IPS-NIHi7 (cell line): ENCODE results near the gene GALNT17.
A peak's percentile ranks its signal among the peaks of the same experiment; 100 is the strongest.
"Not testable (repeated sequence)": the region's sequence is repeated elsewhere in the genome, so short reads cannot be mapped to it uniquely, and the experiment has no call there.

ENCODE experiments used
- DNase-seq: peaks from one replicate; pipeline ENCODE4 v3.0.0; 2012; ENCODE audit warnings: mixed read lengths; ENCODE audit errors: extremely low spot score

Gene GALNT17

GRCh38 chr7:71235253-71235652 is 103.3 kb downstream of the GALNT17 start:
- no peak for DNase-seq

- DNase-seq = no peak
These were observed 104.5 kb downstream of the GALNT17 start for GRCh38 chr7:71236230-71237105.

- DNase-seq = peak; percentile 35
These were observed 106.0 kb downstream of the GALNT17 start for GRCh38 chr7:71237945-71238344.

- DNase-seq = no peak
These were observed 106.8 kb downstream of the GALNT17 start for GRCh38 chr7:71238581-71239295.

- DNase-seq = no peak
These were observed 107.8 kb downstream of the GALNT17 start for GRCh38 chr7:71239586-71240268.

GRCh38 chr7:71243736-71244410 is 111.9 kb downstream of the GALNT17 start:
- no peak for DNase-seq

GRCh38 chr7:71245038-71245437 is 113.1 kb downstream of the GALNT17 start:
- DNase-seq = no peak

GRCh38 chr7:71251706-71252105 is 119.8 kb downstream of the GALNT17 start:
- DNase-seq = no peak

GRCh38 chr7:71254751-71255150 is 122.8 kb downstream of the GALNT17 start:
- no peak for DNase-seq

- no peak for DNase-seq
These were observed 123.7 kb downstream of the GALNT17 start for GRCh38 chr7:71255537-71256178.

GRCh38 chr7:71261066-71261465 is 129.1 kb downstream of the GALNT17 start:
- no peak for DNase-seq

- DNase-seq = not testable (repeated sequence)
These were observed 130.9 kb downstream of the GALNT17 start for GRCh38 chr7:71262834-71263233.

- DNase-seq = no peak
These were observed 132.1 kb downstream of the GALNT17 start for GRCh38 chr7:71264005-71264404.

- no peak for DNase-seq
These were observed 135.0 kb downstream of the GALNT17 start for GRCh38 chr7:71266912-71267311.

GRCh38 chr7:71267734-71268469 is 136.0 kb downstream of the GALNT17 start:
- DNase-seq = peak; percentile 41

GRCh38 chr7:71270558-71270957 is 138.6 kb downstream of the GALNT17 start:
- no peak for DNase-seq

- no peak for DNase-seq
These were observed 139.3 kb downstream of the GALNT17 start for GRCh38 chr7:71271203-71271602.

GRCh38 chr7:71272509-71273490 is 140.9 kb downstream of the GALNT17 start:
- no peak for DNase-seq

- DNase-seq = no peak
These were observed 146.3 kb downstream of the GALNT17 start for GRCh38 chr7:71278257-71278656.
